Measurements from ENCODE around the gene KCTD8. TPM values are rescaled to one million over a fixed set of nuclear protein-coding genes. Genes with fewer than 3 reads are reported as not detected.

Gene KCTD8
- total RNA-seq, 4 donors from 2014 or later, result 0.34 to 1.6 (median 0.48) TPM

DNA sequence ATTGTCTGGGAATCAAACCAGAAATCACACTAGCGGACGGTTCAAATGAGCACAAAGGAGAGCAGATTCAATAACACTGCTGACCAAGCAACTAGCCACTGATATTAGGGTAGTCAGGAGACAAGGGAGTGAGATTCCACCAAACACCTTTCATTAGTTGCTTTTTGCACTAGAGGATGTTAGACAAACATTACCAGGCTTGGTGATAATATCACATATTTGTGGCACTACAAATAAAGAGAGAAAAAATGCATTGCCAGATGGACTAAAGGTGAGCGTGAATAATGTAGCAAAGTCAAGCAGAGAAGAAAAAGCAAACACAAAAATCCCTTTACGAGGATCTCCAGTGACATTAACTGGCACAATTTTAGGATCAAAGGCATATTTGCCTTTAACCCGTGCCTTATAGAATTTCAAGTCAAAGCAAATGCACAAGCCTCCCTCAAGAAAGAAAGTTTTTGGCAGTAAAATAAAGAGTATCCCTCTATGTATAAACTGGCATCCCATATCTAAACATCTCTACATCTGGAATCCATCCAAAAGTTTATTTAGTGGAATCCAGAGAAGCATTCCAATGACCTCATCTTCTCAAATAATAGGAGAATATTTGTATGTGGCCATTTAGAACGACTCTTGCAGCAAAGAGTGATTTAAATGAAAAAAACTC is 290.9 kb downstream of the KCTD8 start:
- TF ChIP-seq POLR2A (IDR thresholded peaks at IDR 0.05) (no peak), EP300 (IDR thresholded peaks at IDR 0.05) (no peak), POLR2AphosphoS5 (IDR thresholded peaks at IDR 0.05) (no peak)
- TF ChIP-seq, protein P1, sequence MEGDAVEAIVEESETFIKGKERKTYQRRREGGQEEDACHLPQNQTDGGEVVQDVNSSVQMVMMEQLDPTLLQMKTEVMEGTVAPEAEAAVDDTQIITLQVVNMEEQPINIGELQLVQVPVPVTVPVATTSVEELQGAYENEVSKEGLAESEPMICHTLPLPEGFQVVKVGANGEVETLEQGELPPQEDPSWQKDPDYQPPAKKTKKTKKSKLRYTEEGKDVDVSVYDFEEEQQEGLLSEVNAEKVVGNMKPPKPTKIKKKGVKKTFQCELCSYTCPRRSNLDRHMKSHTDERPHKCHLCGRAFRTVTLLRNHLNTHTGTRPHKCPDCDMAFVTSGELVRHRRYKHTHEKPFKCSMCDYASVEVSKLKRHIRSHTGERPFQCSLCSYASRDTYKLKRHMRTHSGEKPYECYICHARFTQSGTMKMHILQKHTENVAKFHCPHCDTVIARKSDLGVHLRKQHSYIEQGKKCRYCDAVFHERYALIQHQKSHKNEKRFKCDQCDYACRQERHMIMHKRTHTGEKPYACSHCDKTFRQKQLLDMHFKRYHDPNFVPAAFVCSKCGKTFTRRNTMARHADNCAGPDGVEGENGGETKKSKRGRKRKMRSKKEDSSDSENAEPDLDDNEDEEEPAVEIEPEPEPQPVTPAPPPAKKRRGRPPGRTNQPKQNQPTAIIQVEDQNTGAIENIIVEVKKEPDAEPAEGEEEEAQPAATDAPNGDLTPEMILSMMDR (IDR thresholded peaks at IDR 0.05), result no peak
- Histone ChIP-seq H3K27me3 (no peaks in the 10 kb centered on the region), H3K9me3 (no peaks in the 10 kb centered on the region), H3K36me3 (no peaks in the 10 kb centered on the region), H3K27ac (no peak overlapping the region), H3K4me3 (no peak overlapping the region), H3K4me1 (no peaks in the 10 kb centered on the region)
- WGBS, result 37% methylated on average over 6 of the region's 6 CpGs
- DNase-seq (ENCODE audit: low spot score in 2 of 2), result no peak

DNA sequence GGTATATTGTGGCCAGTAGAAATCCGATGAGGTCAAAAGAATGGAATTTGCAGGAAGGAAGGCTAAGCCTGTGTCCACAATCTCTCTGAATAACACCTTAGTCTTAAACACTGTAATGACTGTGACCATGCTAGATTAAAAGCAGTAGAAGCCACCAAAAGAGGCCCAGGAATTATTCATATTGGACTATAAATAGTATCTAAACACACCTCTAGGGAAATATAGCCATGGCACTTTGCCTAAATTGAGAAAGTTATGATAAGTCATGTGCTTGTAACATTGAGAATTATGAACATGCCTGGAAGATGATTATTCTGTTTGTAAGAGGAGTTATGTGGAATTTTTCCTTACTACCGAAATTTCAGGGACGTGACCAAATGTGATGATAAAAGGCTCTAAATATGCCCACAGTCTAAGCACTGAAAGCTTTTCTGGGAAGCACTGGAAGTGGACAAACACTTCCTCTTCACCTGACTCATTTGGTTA is 298.5 kb downstream of the KCTD8 start:
- H3K27ac ChIP-seq, result no peak overlapping the region
- H3K4me3 ChIP-seq, result no peak overlapping the region
- TF ChIP-seq POLR2AphosphoS5 (IDR thresholded peaks at IDR 0.05), result no peak
- TF ChIP-seq EP300 (IDR thresholded peaks at IDR 0.05), result no peak
- TF ChIP-seq POLR2A (IDR thresholded peaks at IDR 0.05), result no peak
- TF ChIP-seq, protein P1 (IDR thresholded peaks at IDR 0.05), result no peak
- H3K27me3 ChIP-seq, result no peaks in the 10 kb centered on the region
- no peak for DNase-seq (ENCODE audit: low spot score in 2 of 2)
- H3K36me3 ChIP-seq, result no peaks in the 10 kb centered on the region
- WGBS, result 51% methylated on average over 3 of the region's 3 CpGs
- H3K4me1 ChIP-seq, result no peaks in the 10 kb centered on the region
- H3K9me3 ChIP-seq, result no peaks in the 10 kb centered on the region

DNA sequence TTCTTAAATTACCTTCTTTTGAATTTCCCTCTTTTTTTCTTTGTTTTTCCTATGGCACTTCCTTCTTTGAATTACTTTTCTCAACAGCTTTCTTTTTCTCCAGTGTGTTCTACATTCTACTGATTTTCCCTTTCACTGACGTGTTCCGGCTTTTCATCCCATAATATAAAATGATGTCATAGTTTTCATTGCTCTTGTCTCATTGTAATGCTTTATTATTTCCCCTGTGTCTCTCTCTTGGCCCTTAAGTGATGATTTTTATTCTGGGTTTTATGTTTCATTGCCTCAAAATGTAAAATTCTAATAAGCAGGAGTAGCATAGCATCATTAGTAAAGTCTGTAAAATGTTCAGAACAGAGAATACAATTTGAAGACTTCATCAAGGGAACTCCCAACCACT is 299.3 kb downstream of the KCTD8 start:
- Histone ChIP-seq H3K27me3 (no peaks in the 10 kb centered on the region), H3K4me1 (no peaks in the 10 kb centered on the region), H3K4me3 (no peak overlapping the region), H3K36me3 (no peaks in the 10 kb centered on the region), H3K27ac (no peak overlapping the region), H3K9me3 (no peaks in the 10 kb centered on the region)
- TF ChIP-seq POLR2A (IDR thresholded peaks at IDR 0.05), result no peak
- TF ChIP-seq POLR2AphosphoS5 (IDR thresholded peaks at IDR 0.05), result no peak
- TF ChIP-seq, protein P1 (IDR thresholded peaks at IDR 0.05), result no peak
- TF ChIP-seq EP300 (IDR thresholded peaks at IDR 0.05), result no peak
- no peak for DNase-seq (ENCODE audit: low spot score in 2 of 2)
- WGBS, result 66% methylated on average over 2 of the region's 2 CpGs

DNA sequence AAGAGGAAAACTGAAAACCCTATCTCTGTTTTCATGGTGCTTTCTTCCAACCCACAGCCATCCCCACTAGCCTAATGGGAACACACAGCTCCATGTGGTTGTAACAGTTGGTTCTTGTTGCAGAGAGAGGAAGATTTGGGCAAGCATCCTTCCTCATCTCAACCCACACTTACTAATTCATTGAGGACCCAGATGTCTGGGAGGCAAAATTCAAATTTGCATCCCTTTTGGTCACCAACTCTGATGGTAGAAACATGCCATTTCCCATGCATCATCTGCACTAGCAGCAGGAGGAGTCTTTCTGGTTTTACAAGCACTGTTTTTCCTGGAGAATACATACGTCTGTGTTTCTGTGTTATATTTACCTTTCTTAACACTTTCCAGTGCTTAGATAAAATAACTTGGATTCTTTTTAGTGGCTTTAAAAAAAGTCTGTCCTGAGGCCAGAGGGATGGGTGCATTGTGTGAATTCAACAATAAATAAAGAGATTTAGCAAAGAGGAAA is 301.0 kb downstream of the KCTD8 start:
- Histone ChIP-seq H3K27ac (no peak overlapping the region), H3K36me3 (no peaks in the 10 kb centered on the region), H3K4me1 (no peaks in the 10 kb centered on the region), H3K4me3 (no peak overlapping the region), H3K27me3 (no peaks in the 10 kb centered on the region), H3K9me3 (no peaks in the 10 kb centered on the region)
- no peak for TF ChIP-seq EP300 (IDR thresholded peaks at IDR 0.05)
- TF ChIP-seq POLR2A (IDR thresholded peaks at IDR 0.05), result no peak
- TF ChIP-seq, protein P1 (IDR thresholded peaks at IDR 0.05), result no peak
- TF ChIP-seq POLR2AphosphoS5 (IDR thresholded peaks at IDR 0.05), result no peak
- 17% methylated on average over 1 of the region's 1 CpG for WGBS
- no peak for DNase-seq (ENCODE audit: low spot score in 2 of 2)

DNA sequence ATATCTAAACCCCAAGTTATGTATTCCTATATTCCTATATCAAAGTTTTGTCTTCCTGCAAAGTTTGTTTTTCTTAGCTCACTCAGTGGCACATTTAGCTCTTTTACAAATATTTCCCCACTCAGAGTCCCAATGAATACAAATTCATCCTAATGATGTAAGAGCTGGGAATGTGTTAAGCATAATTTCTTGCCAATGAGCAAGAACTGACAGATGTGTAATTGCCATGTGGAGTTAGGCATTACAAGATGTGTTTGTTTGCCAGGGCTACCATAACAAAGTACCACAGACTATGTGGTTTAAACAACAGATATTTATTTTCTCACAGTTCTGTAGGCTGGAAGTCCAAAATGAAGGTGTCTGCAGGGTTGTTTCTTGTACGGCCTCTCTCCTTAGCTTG is 302.1 kb downstream of the KCTD8 start:
- Histone ChIP-seq H3K4me1 (no peaks in the 10 kb centered on the region), H3K27ac (no peak overlapping the region), H3K4me3 (no peak overlapping the region), H3K27me3 (no peaks in the 10 kb centered on the region), H3K36me3 (no peaks in the 10 kb centered on the region), H3K9me3 (no peaks in the 10 kb centered on the region)
- TF ChIP-seq EP300 (IDR thresholded peaks at IDR 0.05), result no peak
- no peak for TF ChIP-seq POLR2A (IDR thresholded peaks at IDR 0.05)
- TF ChIP-seq POLR2AphosphoS5 (IDR thresholded peaks at IDR 0.05), result no peak
- TF ChIP-seq, protein P1 (IDR thresholded peaks at IDR 0.05), result no peak
- 90% methylated on average over 1 of the region's 1 CpG for WGBS
- DNase-seq (ENCODE audit: low spot score in 2 of 2), result no peak

Data from suprapubic skin (tissue), 4 donors.